ENCODE data around the gene CHP1.

DNA sequence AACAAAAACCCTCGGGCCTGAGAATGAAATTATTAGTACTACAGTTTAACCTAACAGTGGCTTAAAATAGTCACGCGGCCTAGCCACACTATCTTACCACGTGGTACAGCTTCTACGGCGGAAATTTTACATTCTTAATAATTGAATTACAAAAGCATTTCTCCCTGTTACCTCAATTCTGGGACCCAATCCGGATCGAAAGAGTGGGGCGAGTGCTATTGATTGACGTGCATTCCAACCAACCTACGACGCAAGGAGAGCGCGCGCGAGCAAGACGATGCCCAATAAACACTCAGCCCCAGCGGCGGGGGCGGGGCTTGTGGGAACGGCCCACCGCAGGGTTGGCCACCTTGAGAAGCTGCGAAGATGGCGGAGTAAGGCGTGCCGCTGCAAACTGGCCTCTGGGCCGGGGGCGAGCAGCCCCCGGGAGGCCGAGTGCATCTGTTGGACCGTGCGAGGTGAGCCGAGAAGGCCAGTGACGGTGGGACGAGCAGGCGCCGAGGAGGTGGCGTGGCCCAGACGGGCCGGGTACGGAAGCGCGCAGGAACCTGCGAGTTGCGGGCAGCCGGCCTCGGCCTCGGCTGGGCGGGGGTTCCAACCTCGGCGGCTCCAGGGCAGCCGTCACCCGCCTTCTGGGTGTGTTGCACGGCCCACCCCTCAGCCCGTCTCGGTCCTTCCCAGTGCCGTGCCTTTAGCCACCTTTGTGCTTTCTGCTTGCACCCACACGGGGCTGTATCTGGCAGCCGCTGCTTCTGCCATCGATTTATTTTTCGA, 52.8 kb downstream of the CHP1 start:
- no peak for TF ChIP-seq EZH2 (IDR thresholded peaks at IDR 0.05; ENCODE audit: low read length, unreplicated experiment)
- TF ChIP-seq, protein P1, sequence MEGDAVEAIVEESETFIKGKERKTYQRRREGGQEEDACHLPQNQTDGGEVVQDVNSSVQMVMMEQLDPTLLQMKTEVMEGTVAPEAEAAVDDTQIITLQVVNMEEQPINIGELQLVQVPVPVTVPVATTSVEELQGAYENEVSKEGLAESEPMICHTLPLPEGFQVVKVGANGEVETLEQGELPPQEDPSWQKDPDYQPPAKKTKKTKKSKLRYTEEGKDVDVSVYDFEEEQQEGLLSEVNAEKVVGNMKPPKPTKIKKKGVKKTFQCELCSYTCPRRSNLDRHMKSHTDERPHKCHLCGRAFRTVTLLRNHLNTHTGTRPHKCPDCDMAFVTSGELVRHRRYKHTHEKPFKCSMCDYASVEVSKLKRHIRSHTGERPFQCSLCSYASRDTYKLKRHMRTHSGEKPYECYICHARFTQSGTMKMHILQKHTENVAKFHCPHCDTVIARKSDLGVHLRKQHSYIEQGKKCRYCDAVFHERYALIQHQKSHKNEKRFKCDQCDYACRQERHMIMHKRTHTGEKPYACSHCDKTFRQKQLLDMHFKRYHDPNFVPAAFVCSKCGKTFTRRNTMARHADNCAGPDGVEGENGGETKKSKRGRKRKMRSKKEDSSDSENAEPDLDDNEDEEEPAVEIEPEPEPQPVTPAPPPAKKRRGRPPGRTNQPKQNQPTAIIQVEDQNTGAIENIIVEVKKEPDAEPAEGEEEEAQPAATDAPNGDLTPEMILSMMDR (conservative IDR thresholded peaks at IDR 0.05; ENCODE audit: low read depth, low read length): no peak
